ENCODE data around the gene C1QL4.
A peak's percentile ranks its signal among the peaks of the same experiment; 100 is the strongest.

The C1QL4 gene

DNA sequence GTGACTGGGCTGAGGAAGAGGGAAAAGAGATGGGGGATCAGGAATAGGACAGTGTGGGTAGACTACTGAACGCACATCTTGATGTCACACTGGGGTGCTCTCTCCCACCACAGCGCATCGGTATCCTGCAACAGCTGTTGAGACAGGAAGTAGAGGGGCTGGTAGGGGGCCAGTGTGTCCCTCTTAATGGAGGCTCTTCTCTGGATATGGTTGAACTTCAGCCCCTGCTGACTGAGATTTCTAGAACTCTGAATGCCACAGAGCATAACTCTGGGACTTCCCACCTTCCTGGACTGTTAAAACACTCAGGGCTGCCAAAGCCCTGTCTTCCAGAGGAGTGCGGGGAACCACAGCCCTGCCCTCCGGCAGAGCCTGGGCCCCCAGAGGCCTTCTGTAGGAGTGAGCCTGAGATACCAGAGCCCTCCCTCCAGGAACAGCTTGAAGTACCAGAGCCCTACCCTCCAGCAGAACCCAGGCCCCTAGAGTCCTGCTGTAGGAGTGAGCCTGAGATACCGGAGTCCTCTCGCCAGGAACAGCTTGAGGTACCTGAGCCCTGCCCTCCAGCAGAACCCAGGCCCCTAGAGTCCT lies 6.9 kb downstream of the C1QL4 start:
- H3K4me3 ChIP-seq (ENCODE audit: control insufficient read depth, low read depth, low read length), result no peak overlapping the region
- no peak for DNase-seq (ENCODE audit: low read depth)
- no peak for TF ChIP-seq CTCF (IDR thresholded peaks at IDR 0.05; ENCODE audit: control insufficient read depth, insufficient read depth, low read depth, low read length, missing control alignments)

- H3K4me3 ChIP-seq (ENCODE audit: control insufficient read depth, low read depth, low read length), result no peak overlapping the region
- no peak for TF ChIP-seq CTCF (IDR thresholded peaks at IDR 0.05; ENCODE audit: control insufficient read depth, insufficient read depth, low read depth, low read length, missing control alignments)
- DNase-seq (ENCODE audit: low read depth), result no peak
These were observed 8.2 kb downstream of the C1QL4 start for GRCh38 chr12:49328816-49329215.

DNA sequence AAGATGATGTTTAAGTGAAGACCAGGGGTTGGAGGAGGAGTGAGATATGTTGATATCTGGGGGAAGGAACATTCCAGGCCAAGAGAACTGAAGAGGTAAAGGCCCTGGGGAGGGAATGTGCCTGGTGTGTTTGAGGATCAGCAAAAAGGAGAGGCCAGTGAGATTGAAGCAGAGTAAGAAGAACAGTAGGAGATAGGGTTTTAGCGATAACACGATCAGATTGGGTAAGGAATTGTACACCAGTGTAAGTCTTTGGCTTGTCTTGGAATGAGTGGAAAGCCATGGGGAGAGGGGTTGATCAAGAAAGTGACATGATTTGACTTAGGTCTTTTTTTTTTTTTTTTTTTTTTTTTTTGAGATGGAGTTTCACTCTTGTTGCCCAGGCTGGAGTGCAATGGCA lies 9.1 kb downstream of the C1QL4 start:
- TF ChIP-seq CTCF (IDR thresholded peaks at IDR 0.05; ENCODE audit: control insufficient read depth, insufficient read depth, low read depth, low read length, missing control alignments), result no peak
- DNase-seq (ENCODE audit: low read depth), result no peak
- no peak overlapping the region for H3K4me3 ChIP-seq (ENCODE audit: control insufficient read depth, low read depth, low read length)

DNA sequence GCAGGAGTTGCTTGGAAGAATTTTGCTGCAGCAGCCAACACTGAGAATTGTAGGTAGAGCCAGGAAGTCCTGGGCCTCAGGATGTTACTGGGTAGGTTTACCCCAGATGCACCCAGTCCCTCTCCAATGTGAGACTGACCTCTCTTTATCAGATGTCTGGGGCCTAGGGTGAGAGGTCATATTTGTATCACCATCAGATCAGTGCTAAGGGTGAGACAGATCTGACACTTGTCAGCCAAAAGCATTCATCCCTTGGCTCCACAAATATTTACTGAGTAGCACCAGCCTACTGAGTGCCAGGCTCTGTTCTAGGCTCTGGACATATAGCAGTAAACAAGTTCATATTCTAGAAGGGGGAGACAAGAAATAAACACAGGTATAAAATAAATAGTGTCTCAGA lies 9.6 kb downstream of the C1QL4 start:
- no peak for TF ChIP-seq CTCF (IDR thresholded peaks at IDR 0.05; ENCODE audit: control insufficient read depth, insufficient read depth, low read depth, low read length, missing control alignments)
- H3K4me3 ChIP-seq (ENCODE audit: control insufficient read depth, low read depth, low read length), result no peak overlapping the region
- no peak for DNase-seq (ENCODE audit: low read depth)

DNA sequence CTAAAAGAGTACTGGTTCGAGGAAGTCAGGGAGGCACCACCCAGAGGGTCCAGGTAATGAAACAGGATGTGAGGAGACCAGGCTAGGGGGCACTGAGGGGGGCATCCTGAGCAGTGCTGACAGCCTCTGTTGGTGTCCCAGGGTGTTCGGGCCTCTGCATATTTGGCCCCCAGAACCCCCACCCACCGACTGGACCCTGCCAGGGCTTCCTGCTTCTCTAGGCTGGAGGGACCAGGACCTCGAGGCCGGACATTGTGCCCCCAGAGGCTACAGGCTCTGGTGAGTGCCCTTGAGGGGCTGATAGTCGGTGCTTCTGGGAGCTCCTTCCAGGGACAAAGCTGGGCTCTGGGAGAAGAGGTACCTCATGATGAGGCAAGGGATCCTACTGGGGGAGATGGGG lies 11.4 kb downstream of the C1QL4 start:
- no peak for TF ChIP-seq CTCF (IDR thresholded peaks at IDR 0.05; ENCODE audit: control insufficient read depth, insufficient read depth, low read depth, low read length, missing control alignments)
- DNase-seq (ENCODE audit: low read depth), result no peak
- H3K4me3 ChIP-seq (ENCODE audit: control insufficient read depth, low read depth, low read length), result no peak overlapping the region

DNA sequence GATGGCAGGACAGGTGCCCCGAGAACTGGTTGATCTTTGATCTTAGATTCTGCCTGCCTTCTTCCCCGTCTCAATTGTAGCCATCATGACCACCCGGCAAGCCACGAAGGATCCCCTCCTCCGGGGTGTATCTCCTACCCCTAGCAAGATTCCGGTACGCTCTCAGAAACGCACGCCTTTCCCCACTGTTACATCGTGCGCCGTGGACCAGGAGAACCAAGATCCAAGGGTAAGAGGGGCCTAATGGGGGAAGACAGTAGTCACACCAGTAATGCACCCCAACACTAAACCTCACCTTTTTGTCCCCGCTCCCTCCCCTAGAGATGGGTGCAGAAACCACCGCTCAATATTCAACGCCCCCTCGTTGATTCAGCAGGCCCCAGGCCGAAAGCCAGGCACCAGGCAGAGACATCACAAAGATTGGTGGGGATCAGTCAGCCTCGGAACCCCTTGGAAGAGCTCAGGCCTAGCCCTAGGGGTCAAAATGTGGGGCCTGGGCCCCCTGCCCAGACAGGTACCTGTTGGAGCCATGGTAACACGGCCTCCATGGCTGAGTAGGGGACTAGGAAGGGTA lies 13.4 kb downstream of the C1QL4 start:
- DNase-seq (ENCODE audit: low read depth), result no peak
- H3K4me3 ChIP-seq (ENCODE audit: control insufficient read depth, low read depth, low read length), result peak overlapping the region; percentile 79
- no peak for TF ChIP-seq CTCF (IDR thresholded peaks at IDR 0.05; ENCODE audit: control insufficient read depth, insufficient read depth, low read depth, low read length, missing control alignments)

All from AG09309 (cell line).